ENCODE data around the gene ZNF598. TPM values are rescaled to one million over a fixed set of nuclear protein-coding genes. Genes with fewer than 3 reads are reported as not detected.

ZNF598 gene
- total and polyA plus RNA-seq, 2 of the 13 experiments (the other 11 are each of a cell fraction or from before 2014, with no cell fraction given), result 13.5 to 14.2 TPM

DNA sequence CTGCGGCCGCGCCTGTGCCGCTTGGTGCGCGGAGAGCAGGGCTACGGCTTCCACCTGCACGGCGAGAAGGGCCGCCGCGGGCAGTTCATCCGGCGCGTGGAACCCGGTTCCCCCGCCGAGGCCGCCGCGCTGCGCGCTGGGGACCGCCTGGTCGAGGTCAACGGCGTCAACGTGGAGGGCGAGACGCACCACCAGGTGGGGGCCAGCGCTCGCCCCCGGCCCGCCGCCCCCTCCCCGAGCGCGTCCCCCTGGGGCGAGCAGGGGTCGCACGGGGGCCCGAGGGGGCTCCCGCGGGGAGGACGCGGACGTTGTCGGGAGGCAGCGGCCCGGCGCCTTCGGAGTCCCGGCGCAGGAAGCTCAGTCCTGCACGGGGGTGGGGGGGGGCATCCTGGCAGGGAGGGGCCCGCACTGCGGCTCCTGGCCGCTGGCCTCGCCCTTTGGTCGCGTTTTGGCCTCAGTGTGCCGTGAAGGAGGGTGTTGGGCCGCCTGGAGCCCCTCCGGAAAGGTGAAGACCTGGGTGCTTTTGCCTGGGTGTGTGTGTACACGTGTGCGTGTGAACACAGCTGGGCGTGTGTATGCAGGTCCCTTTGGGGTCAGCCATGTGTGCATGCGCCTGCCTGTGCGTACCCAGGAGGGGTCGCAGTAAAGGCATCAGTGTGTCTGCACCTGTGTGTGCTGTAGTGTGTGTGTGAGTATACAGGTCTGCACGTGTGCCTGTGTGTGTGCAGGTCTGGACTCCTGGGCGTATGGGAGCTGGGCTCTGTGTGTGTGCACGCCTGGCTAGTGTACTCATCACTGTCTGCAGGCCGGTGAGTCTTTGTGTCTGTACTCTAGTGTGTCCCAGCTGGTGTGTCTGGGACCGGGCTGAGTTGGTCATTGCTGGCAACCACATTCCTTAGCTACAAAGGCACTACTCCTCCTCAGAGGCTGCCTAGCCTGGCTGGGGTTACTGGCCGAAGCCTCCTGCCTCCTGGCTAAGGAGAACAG, 17.7 kb upstream of the ZNF598 start (continued):
- 0 out of 2 replicates have a peak, but pooled peaks have one; percentile 31 for TF ChIP-seq ZNF746 (CRISPR knock-in tag; IDR thresholded peaks at IDR 0.05)

DNA sequence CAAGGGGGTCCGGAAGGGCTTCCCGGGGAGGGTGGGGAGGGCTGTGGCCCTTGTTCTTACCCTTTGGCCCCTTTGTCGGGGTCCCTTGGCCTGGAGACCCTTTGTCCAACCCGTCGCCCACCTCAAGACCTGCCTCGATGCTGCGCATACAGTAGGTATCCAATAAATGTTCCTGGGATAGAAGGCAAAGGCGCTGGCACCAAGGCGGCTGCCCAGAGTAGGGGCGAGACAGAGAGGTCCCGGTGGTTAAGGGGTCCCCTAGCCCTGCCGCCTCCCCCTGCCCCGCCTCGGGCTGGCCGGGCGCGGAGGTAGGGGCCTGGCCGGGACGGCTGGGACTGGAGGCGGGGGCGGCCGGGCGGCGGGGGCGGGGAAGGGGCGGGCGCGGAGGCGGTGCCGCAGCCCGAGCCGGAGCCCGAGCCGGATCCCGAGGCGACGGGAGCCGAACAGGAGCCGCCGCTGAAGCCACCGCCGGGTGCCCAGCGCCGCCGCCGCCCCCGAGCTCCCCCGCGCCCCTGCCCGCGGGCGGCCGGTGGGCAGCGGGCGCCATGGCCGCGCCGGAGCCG, 16.9 kb upstream of the ZNF598 start, which contains the start of gene NHERF2:
TSS of gene NHERF2 (plus strand) at position 442 of the 563 bp plus-strand sequence. CDS start at position 546, 104 bp downstream.
- H3K9ac ChIP-seq (ENCODE audit: insufficient read depth, low read depth, low read length), result peak within 1 kb of the TSS; percentile 60
- H3K9me3 ChIP-seq (ENCODE audit: low read length), result no peaks in the 10 kb centered on the region
- ChIA-PET POLR2A (interaction anchor here (1.0 to 6.2 kb wide), 7 partner anchors 8 to 129 kb away, joined by 3 to 62 read pairs (median 7); partner anchors contain the start of genes NTHL1, TRAF7 and TSC2), CTCF (ENCODE audit: low intra/inter-chr PET ratio, low total read pairs) (no interaction called here)
- no peak for DNase-seq (ENCODE audit: low spot score)
- WGBS (ENCODE audit: low lambda C conversion rate), result 5% methylated on average over 8 of the region's 59 CpGs
- H3K4me3 ChIP-seq (replicated peaks in 1 of 3; ENCODE audit: insufficient read depth in 1 of 3, low read depth in 2 of 3, low read length in 3 of 3), result peak within 1 kb of the TSS; percentile 59 to 79 (median 77)
- H4K20me1 ChIP-seq (ENCODE audit: insufficient read depth, low read length), result 0 out of 2 replicates have a peak, but pooled peaks cover 7% of the 10 kb centered on the region
- H3K27ac ChIP-seq (ENCODE audit: extremely low read length, insufficient read depth, low read length), result no peak within 1 kb of the TSS
- peak within 1 kb of the TSS; percentile 89 for H3K4me2 ChIP-seq (ENCODE audit: low read depth, low read length)
- no TSS peak for BruUV-seq (replicated peaks)
- intact Hi-C loops (cut with micrococcal nuclease; ENCODE audit: unreplicated experiment), result no loop called here
- H3K4me1 ChIP-seq (ENCODE audit: insufficient read depth, low read length), result peaks cover 65% of the 10 kb centered on the region
- peaks cover 3% of the 10 kb centered on the region for H3K79me2 ChIP-seq (ENCODE audit: insufficient read depth, low read length)
- H3K36me3 ChIP-seq (replicated peaks in 1 of 2; ENCODE audit: control insufficient read depth in 1 of 2, insufficient read depth in 2 of 2, low read length in 2 of 2), result no peaks in the 10 kb centered on the region
- H2AFZ ChIP-seq (ENCODE audit: low read length), result no peak within 1 kb of the TSS
- no peak for FAIRE-seq
- no peak; the same call in 2 of the 3 replicates for ATAC-seq
- H3K27me3 ChIP-seq (ENCODE audit: control insufficient read depth in 1 of 2, insufficient read depth in 2 of 2, low read length in 2 of 2), result peaks cover 1 to 9% of the 10 kb centered on the region in 2 experiments; a peak in 2 of 5 replicates
- in situ Hi-C loops (cut with HindIII; ENCODE audit: extremely low pct_ligation_motif_present, low pct_unique_long_range_greater_than_20kb), result no loop called here
- TF ChIP-seq ZKSCAN8 (CRISPR knock-in tag; IDR thresholded peaks at IDR 0.05; ENCODE audit: borderline replicate concordance) (peak; percentile 98), ZNF775 (CRISPR knock-in tag; IDR thresholded peaks at IDR 0.05; ENCODE audit: borderline replicate concordance) (no peak), SAP130 (CRISPR knock-in tag; IDR thresholded peaks at IDR 0.05; ENCODE audit: low read depth) (0 out of 2 replicates have a peak, but pooled peaks have one; percentile 26), GLI4 (CRISPR knock-in tag; IDR thresholded peaks at IDR 0.05; ENCODE audit: borderline replicate concordance) (no peak), SRSF1 (optimal IDR thresholded peaks at IDR 0.05; ENCODE audit: low read depth, low read length) (peak; percentile 18), TAF1 (CRISPR knock-in tag; IDR thresholded peaks at IDR 0.05) (0 out of 2 replicates have a peak, but pooled peaks have one; percentile 25)
- TF ChIP-seq, protein P1, sequence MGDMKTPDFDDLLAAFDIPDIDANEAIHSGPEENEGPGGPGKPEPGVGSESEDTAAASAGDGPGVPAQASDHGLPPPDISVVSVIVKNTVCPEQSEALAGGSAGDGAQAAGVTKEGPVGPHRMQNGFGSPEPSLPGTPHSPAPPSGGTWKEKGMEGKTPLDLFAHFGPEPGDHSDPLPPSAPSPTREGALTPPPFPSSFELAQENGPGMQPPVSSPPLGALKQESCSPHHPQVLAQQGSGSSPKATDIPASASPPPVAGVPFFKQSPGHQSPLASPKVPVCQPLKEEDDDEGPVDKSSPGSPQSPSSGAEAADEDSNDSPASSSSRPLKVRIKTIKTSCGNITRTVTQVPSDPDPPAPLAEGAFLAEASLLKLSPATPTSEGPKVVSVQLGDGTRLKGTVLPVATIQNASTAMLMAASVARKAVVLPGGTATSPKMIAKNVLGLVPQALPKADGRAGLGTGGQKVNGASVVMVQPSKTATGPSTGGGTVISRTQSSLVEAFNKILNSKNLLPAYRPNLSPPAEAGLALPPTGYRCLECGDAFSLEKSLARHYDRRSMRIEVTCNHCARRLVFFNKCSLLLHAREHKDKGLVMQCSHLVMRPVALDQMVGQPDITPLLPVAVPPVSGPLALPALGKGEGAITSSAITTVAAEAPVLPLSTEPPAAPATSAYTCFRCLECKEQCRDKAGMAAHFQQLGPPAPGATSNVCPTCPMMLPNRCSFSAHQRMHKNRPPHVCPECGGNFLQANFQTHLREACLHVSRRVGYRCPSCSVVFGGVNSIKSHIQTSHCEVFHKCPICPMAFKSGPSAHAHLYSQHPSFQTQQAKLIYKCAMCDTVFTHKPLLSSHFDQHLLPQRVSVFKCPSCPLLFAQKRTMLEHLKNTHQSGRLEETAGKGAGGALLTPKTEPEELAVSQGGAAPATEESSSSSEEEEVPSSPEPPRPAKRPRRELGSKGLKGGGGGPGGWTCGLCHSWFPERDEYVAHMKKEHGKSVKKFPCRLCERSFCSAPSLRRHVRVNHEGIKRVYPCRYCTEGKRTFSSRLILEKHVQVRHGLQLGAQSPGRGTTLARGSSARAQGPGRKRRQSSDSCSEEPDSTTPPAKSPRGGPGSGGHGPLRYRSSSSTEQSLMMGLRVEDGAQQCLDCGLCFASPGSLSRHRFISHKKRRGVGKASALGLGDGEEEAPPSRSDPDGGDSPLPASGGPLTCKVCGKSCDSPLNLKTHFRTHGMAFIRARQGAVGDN (CRISPR knock-in tag; IDR thresholded peaks at IDR 0.05), result no peak
- TF ChIP-seq, protein P2, sequence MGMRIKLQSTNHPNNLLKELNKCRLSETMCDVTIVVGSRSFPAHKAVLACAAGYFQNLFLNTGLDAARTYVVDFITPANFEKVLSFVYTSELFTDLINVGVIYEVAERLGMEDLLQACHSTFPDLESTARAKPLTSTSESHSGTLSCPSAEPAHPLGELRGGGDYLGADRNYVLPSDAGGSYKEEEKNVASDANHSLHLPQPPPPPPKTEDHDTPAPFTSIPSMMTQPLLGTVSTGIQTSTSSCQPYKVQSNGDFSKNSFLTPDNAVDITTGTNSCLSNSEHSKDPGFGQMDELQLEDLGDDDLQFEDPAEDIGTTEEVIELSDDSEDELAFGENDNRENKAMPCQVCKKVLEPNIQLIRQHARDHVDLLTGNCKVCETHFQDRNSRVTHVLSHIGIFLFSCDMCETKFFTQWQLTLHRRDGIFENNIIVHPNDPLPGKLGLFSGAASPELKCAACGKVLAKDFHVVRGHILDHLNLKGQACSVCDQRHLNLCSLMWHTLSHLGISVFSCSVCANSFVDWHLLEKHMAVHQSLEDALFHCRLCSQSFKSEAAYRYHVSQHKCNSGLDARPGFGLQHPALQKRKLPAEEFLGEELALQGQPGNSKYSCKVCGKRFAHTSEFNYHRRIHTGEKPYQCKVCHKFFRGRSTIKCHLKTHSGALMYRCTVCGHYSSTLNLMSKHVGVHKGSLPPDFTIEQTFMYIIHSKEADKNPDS (CRISPR knock-in tag; IDR thresholded peaks at IDR 0.05), result no peak
- TF ChIP-seq, protein P3, sequence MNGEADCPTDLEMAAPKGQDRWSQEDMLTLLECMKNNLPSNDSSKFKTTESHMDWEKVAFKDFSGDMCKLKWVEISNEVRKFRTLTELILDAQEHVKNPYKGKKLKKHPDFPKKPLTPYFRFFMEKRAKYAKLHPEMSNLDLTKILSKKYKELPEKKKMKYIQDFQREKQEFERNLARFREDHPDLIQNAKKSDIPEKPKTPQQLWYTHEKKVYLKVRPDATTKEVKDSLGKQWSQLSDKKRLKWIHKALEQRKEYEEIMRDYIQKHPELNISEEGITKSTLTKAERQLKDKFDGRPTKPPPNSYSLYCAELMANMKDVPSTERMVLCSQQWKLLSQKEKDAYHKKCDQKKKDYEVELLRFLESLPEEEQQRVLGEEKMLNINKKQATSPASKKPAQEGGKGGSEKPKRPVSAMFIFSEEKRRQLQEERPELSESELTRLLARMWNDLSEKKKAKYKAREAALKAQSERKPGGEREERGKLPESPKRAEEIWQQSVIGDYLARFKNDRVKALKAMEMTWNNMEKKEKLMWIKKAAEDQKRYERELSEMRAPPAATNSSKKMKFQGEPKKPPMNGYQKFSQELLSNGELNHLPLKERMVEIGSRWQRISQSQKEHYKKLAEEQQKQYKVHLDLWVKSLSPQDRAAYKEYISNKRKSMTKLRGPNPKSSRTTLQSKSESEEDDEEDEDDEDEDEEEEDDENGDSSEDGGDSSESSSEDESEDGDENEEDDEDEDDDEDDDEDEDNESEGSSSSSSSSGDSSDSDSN (CRISPR knock-in tag; IDR thresholded peaks at IDR 0.05), result 0 out of 2 replicates have a peak, but pooled peaks have one; percentile 41

All from HepG2 (cell line).